ENCODE data around the gene KAZN.

- TF ChIP-seq CTCF (tag by site-specific recombination; IDR thresholded peaks at IDR 0.05) (no peak), ZNF549 (tag by site-specific recombination; IDR thresholded peaks at IDR 0.05) (no peak), ZNF510 (tag by site-specific recombination; IDR thresholded peaks at IDR 0.05; ENCODE audit: insufficient replicate concordance) (no peak)
Observed at GRCh38 chr1:14613926-14614325, 15.4 kb downstream of the KAZN start.

Data from HEK293 (cell line).